ENCODE results near the gene CD151. TPM values are rescaled to one million over a fixed set of nuclear protein-coding genes. Genes with fewer than 3 reads are reported as not detected.

Gene CD151
- total RNA-seq, 1 donor from 2014 or later: 377 TPM

GRCh38 chr11:811446-812245 lies 21.1 kb upstream of the CD151 start:
- Mint-ChIP-seq H3K4me1 (ENCODE audit: unreplicated experiment) (peaks cover 30% of the 10 kb centered on the region), H3K9me3 (ENCODE audit: unreplicated experiment) (no peaks in the 10 kb centered on the region), H3K27ac (ENCODE audit: unreplicated experiment) (peak overlapping the region; percentile 31), H3K36me3 (ENCODE audit: unreplicated experiment) (peaks cover 11% of the 10 kb centered on the region), H3K4me3 (ENCODE audit: unreplicated experiment) (peak overlapping the region; percentile 87), H3K27me3 (ENCODE audit: unreplicated experiment) (no peaks in the 10 kb centered on the region)
- no peak for TF ChIP-seq CTCF (IDR thresholded peaks at IDR 0.05)
- no peak for DNase-seq (ENCODE audit: extremely low spot score, unreplicated experiment)

DNA sequence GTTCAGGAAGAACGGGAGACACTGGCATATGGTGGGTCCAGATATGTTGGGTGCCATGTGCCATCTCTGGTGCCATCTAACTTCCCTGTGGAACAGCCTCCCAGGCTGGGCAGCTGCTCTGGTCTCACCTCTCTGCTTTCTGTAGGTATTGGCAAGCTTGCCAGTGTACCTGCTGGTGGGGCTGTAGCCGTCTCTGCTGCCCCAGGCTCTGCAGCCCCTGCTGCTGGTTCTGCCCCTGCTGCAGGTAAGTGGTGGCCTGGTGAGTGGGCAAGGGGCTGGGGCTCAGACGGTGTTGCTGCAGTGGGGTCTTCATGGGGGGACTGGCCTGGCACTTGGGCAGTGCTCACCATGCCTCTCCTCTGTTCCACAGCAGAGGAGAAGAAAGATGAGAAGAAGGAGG lies 20.4 kb upstream of the CD151 start:
- no peak overlapping the region for H3K27ac Mint-ChIP-seq (ENCODE audit: unreplicated experiment)
- H3K27me3 Mint-ChIP-seq (ENCODE audit: unreplicated experiment): no peaks in the 10 kb centered on the region
- H3K36me3 Mint-ChIP-seq (ENCODE audit: unreplicated experiment): peaks cover 11% of the 10 kb centered on the region
- H3K4me3 Mint-ChIP-seq (ENCODE audit: unreplicated experiment): peak overlapping the region; percentile 45
- DNase-seq (ENCODE audit: extremely low spot score, unreplicated experiment): no peak
- no peaks in the 10 kb centered on the region for H3K9me3 Mint-ChIP-seq (ENCODE audit: unreplicated experiment)
- TF ChIP-seq CTCF (IDR thresholded peaks at IDR 0.05): no peak
- H3K4me1 Mint-ChIP-seq (ENCODE audit: unreplicated experiment): peaks cover 30% of the 10 kb centered on the region

GRCh38 chr11:813072-813455 lies 19.7 kb upstream of the CD151 start:
- no peak overlapping the region for H3K27ac Mint-ChIP-seq (ENCODE audit: unreplicated experiment)
- no peaks in the 10 kb centered on the region for H3K27me3 Mint-ChIP-seq (ENCODE audit: unreplicated experiment)
- TF ChIP-seq CTCF (IDR thresholded peaks at IDR 0.05): no peak
- peaks cover 11% of the 10 kb centered on the region for H3K36me3 Mint-ChIP-seq (ENCODE audit: unreplicated experiment)
- H3K9me3 Mint-ChIP-seq (ENCODE audit: unreplicated experiment): no peaks in the 10 kb centered on the region
- DNase-seq (ENCODE audit: extremely low spot score, unreplicated experiment): no peak
- H3K4me3 Mint-ChIP-seq (ENCODE audit: unreplicated experiment): no peak overlapping the region
- H3K4me1 Mint-ChIP-seq (ENCODE audit: unreplicated experiment): peaks cover 26% of the 10 kb centered on the region

- H3K27ac Mint-ChIP-seq (ENCODE audit: unreplicated experiment): no peak overlapping the region
- H3K27me3 Mint-ChIP-seq (ENCODE audit: unreplicated experiment): no peaks in the 10 kb centered on the region
- peaks cover 11% of the 10 kb centered on the region for H3K36me3 Mint-ChIP-seq (ENCODE audit: unreplicated experiment)
- H3K4me1 Mint-ChIP-seq (ENCODE audit: unreplicated experiment): peaks cover 24% of the 10 kb centered on the region
- TF ChIP-seq CTCF (IDR thresholded peaks at IDR 0.05): no peak
- H3K4me3 Mint-ChIP-seq (ENCODE audit: unreplicated experiment): no peak overlapping the region
- DNase-seq (ENCODE audit: extremely low spot score, unreplicated experiment): no peak
- H3K9me3 Mint-ChIP-seq (ENCODE audit: unreplicated experiment): no peaks in the 10 kb centered on the region
Observed at GRCh38 chr11:813456-814096, 19.2 kb upstream of the CD151 start.

- Mint-ChIP-seq H3K36me3 (ENCODE audit: unreplicated experiment) (peaks cover 10% of the 10 kb centered on the region), H3K27ac (ENCODE audit: unreplicated experiment) (no peak overlapping the region), H3K4me3 (ENCODE audit: unreplicated experiment) (no peak overlapping the region), H3K9me3 (ENCODE audit: unreplicated experiment) (no peaks in the 10 kb centered on the region), H3K4me1 (ENCODE audit: unreplicated experiment) (peaks cover 21% of the 10 kb centered on the region), H3K27me3 (ENCODE audit: unreplicated experiment) (no peaks in the 10 kb centered on the region)
- DNase-seq (ENCODE audit: extremely low spot score, unreplicated experiment): no peak
- no peak for TF ChIP-seq CTCF (IDR thresholded peaks at IDR 0.05)
Observed at GRCh38 chr11:815675-816432, 16.9 kb upstream of the CD151 start.
